Calu3 (cell line): Measurements from ENCODE around the gene PPP2R2C. TPM values are rescaled to one million over a fixed set of nuclear protein-coding genes. Genes with fewer than 3 reads are reported as not detected.

Experiments used
- BruUV-seq: library from RNA; stranded (reverse); fragments of 400-500 nt; replicated peaks from 2 replicates; lab custom pipeline; 2021; lab: Mats Ljungman, UMichigan
- CTCF ChIA-PET: fragments of 300-600 bp; sonication (Branson Sonifier 250); formaldehyde crosslinking; loops from one replicate; lab custom pipeline; 2022; ENCODE audit warnings: antibody characterized with exemption; lab: Charles Lee
- DNase-seq: peaks from one replicate; pipeline ENCODE4 v3.0.0; 2022
- H3K27ac Mint-ChIP-seq: one replicate; pipeline ENCODE4 v1.8.0; 2022; ENCODE audit warnings: mixed read lengths; ENCODE audit not compliant: unreplicated experiment
- H3K27me3 Mint-ChIP-seq: one replicate; pipeline ENCODE4 v1.8.0; 2022; ENCODE audit warnings: mixed read lengths; ENCODE audit not compliant: unreplicated experiment
- H3K36me3 Mint-ChIP-seq: one replicate; pipeline ENCODE4 v1.8.0; 2022; ENCODE audit warnings: mild to moderate bottlenecking, moderate library complexity, mixed read lengths; ENCODE audit not compliant: insufficient read depth, unreplicated experiment
- H3K4me1 Mint-ChIP-seq: one replicate; pipeline ENCODE4 v1.8.0; 2022; ENCODE audit warnings: mild to moderate bottlenecking, low read depth, mixed read lengths; ENCODE audit not compliant: unreplicated experiment
- H3K4me3 Mint-ChIP-seq: one replicate; pipeline ENCODE4 v1.8.0; 2022; ENCODE audit warnings: mild to moderate bottlenecking, low read depth, moderate library complexity, mixed read lengths; ENCODE audit not compliant: unreplicated experiment
- H3K9me3 Mint-ChIP-seq: one replicate; pipeline ENCODE4 v1.8.0; 2022; ENCODE audit warnings: low read depth, mixed read lengths; ENCODE audit not compliant: unreplicated experiment
- CTCF ChIP-seq: fragments of 200-600 bp; IDR thresholded peaks from one replicate; pipeline ENCODE4 v1.8.0; 2022; ENCODE audit warnings: antibody characterized with exemption; ENCODE audit not compliant: unreplicated experiment
- intact Hi-C: fragments of 100-400 bp; cut with micrococcal nuclease; formaldehyde crosslinking; loops from one replicate; pipeline ENCODE4 v1.10.0; 2022; ENCODE audit not compliant: unreplicated experiment
- total RNA-seq: library from RNA; stranded (reverse); gene quantifications from 2 replicates; pipeline ENCODE4 v1.2.3, GENCODE V29; 2022

The PPP2R2C gene
- total RNA-seq, 1 experiment from 2014 or later = 9.4 TPM

- Mint-ChIP-seq H3K27ac (no peak overlapping the region), H3K27me3 (peaks cover 8% of the 10 kb centered on the region), H3K9me3 (no peaks in the 10 kb centered on the region), H3K4me3 (no peak overlapping the region), H3K4me1 (no peaks in the 10 kb centered on the region), H3K36me3 (peaks cover 6% of the 10 kb centered on the region)
- no peak for TF ChIP-seq CTCF
- no peak for DNase-seq
- intact Hi-C loops = no loop called here
- CTCF ChIA-PET = no interaction called here
- BruUV-seq = no TSS peak
Measured at GRCh38 chr4:6303943-6304342, 168.5 kb downstream of the PPP2R2C start.

- TF ChIP-seq CTCF = no peak
- Mint-ChIP-seq H3K27ac (no peak overlapping the region), H3K36me3 (no peaks in the 10 kb centered on the region), H3K4me1 (no peaks in the 10 kb centered on the region), H3K4me3 (no peak overlapping the region), H3K27me3 (peaks cover under 1% of the 10 kb centered on the region), H3K9me3 (no peaks in the 10 kb centered on the region)
- DNase-seq = no peak
- no TSS peak for BruUV-seq
- CTCF ChIA-PET = no interaction called here
- intact Hi-C loops = no loop called here
Measured at GRCh38 chr4:6302869-6303268, 169.5 kb downstream of the PPP2R2C start.

- no TSS peak for BruUV-seq
- H3K36me3 Mint-ChIP-seq = no peaks in the 10 kb centered on the region
- H3K4me3 Mint-ChIP-seq = no peak overlapping the region
- TF ChIP-seq CTCF = no peak
- no peaks in the 10 kb centered on the region for H3K4me1 Mint-ChIP-seq
- CTCF ChIA-PET = no interaction called here
- no peak for DNase-seq
- intact Hi-C loops = no loop called here
- H3K9me3 Mint-ChIP-seq = no peaks in the 10 kb centered on the region
- H3K27me3 Mint-ChIP-seq = no peaks in the 10 kb centered on the region
- no peak overlapping the region for H3K27ac Mint-ChIP-seq
Measured at GRCh38 chr4:6301732-6302442, 170.5 kb downstream of the PPP2R2C start.

GRCh38 chr4:6301051-6301731, 171.2 kb downstream of the PPP2R2C start:
- H3K4me1 Mint-ChIP-seq = no peaks in the 10 kb centered on the region
- no TSS peak for BruUV-seq
- CTCF ChIA-PET = no interaction called here
- intact Hi-C loops = no loop called here
- no peak for DNase-seq
- no peak overlapping the region for H3K4me3 Mint-ChIP-seq
- TF ChIP-seq CTCF = no peak
- H3K27ac Mint-ChIP-seq = no peak overlapping the region
- no peaks in the 10 kb centered on the region for H3K27me3 Mint-ChIP-seq
- H3K9me3 Mint-ChIP-seq = no peaks in the 10 kb centered on the region
- no peaks in the 10 kb centered on the region for H3K36me3 Mint-ChIP-seq
